Stimulated activated naive CD8-positive, alpha-beta T cell treated with anti-CD3 and anti-CD28 coated beads, Interleukin-15, amount 100 ng/mL, for 72 hours (primary cell): ENCODE measurements around the gene PLPP3.

Experiments used
- ATAC-seq: fragments of 150-1000 bp; cut with Tn5 transposase; 2 replicates; pipeline ENCODE4 v1.10.0; 2021; ENCODE audit warnings: mild to moderate bottlenecking, moderate library complexity
- DNase-seq, 2 donors: peaks; one replicate each; pipeline ENCODE4 v3.0.0; 2021 to 2022
- H3K27ac Mint-ChIP-seq, 2 donors: one replicate each; pipeline ENCODE4 v1.8.0; 2022; ENCODE audit warnings: mild to moderate bottlenecking in 2 of 2, mixed read lengths in 2 of 2, moderate library complexity in 2 of 2
- H3K27me3 Mint-ChIP-seq: one replicate; pipeline ENCODE4 v1.8.0; 2022; ENCODE audit warnings: mixed read lengths
- H3K4me1 Mint-ChIP-seq: one replicate; pipeline ENCODE4 v1.8.0; 2022; ENCODE audit warnings: mild to moderate bottlenecking, mixed read lengths
- H3K4me3 Mint-ChIP-seq, 2 donors: one replicate each; pipeline ENCODE4 v1.8.0; 2022; ENCODE audit warnings: mild to moderate bottlenecking in 2 of 2, mixed read lengths in 2 of 2, moderate library complexity in 1 of 2
- H3K9me3 Mint-ChIP-seq, 2 donors: one replicate each; pipeline ENCODE4 v1.8.0; 2022; ENCODE audit warnings: mixed read lengths in 2 of 2

PLPP3 gene

DNA sequence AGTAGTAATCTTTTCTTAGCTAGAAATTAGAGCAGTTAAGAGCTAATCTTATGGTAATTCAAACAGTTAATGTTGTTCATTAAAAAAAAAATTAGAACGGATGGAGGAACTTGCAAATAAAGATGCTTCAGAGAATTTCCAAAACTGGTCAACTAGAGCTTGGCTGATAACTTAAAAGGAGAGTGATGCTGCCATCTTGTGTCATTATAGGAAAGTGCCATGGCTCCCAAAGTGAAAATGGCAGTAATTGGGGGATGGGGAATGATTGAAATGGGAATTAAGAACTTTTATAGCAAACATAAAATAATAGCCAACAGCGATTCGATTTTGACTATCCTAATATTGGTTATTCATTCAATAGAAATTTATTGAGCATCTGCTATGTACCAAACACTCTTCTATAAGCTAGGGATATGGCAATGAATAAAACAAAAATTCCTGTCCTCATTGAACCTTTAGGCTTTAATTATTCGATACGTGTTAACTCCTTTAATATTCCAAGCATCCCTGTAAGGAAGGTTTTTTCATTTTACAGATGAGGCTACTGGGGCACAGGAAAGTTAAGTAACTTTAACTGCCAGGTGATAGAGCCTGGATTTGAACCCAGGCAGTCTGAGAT lies 5.7 kb upstream of the PLPP3 start:
- no peaks in the 10 kb centered on the region for H3K4me1 Mint-ChIP-seq
- no peak for DNase-seq
- no peak overlapping the region for H3K4me3 Mint-ChIP-seq
- no peak overlapping the region for H3K27ac Mint-ChIP-seq
- peaks cover 0 to 4% of the 10 kb centered on the region in 2 donors for H3K9me3 Mint-ChIP-seq
- peaks cover 14% of the 10 kb centered on the region for H3K27me3 Mint-ChIP-seq
- ATAC-seq = no peak

DNA sequence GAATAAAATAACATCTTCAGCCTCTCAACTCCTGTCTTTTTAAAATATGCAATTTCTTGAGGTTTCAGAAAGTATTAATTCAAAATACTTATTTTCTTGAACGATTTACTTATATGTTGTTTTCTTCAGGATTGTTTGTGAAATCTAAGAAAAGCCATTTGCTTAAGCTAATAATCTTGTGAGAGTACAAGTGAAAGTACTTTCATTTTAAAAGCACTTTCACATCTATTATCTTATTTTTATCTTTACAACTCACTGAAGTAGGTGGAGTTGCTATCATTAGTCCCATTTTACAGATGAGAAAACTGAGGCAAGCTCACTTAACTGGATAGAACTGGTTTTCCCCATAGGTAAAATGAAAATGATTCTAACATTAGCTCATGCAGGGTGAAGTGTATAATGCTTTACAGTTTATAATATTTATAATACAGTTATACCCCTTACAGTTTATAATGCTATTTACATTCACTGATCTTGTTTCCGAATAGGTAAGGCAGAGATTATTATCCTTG lies 4.7 kb upstream of the PLPP3 start:
- peaks cover 6% of the 10 kb centered on the region for H3K4me1 Mint-ChIP-seq
- H3K27ac Mint-ChIP-seq = no peak overlapping the region
- ATAC-seq (no peak), DNase-seq (no peak)
- no peak overlapping the region for H3K4me3 Mint-ChIP-seq
- peaks cover 0 to under 1% of the 10 kb centered on the region in 2 donors for H3K9me3 Mint-ChIP-seq
- H3K27me3 Mint-ChIP-seq = peaks cover 24% of the 10 kb centered on the region

DNA sequence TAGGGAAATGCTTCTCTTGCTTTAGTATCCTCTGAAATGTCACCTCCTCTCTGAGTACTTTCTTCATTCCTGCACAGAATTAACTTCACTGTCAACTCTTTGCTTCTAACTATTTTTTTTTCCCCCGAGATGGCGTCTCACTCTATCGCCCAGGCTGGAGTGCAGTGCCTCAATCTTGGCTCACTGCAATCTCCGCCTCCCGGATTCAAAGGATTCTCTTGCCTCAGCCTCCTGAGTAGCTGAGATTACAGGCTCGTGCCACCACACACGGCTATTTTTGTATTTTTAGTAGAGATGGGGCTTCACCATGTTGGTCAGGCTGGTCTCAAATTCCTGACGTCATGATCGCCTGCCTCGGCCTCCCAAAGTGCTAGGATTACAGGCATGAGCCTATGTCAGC lies 1.4 kb upstream of the PLPP3 start:
- H3K27ac Mint-ChIP-seq = no peak overlapping the region
- DNase-seq = no peak
- H3K9me3 Mint-ChIP-seq = no peaks in the 10 kb centered on the region
- ATAC-seq = no peak
- H3K4me1 Mint-ChIP-seq = peaks cover 15% of the 10 kb centered on the region
- no peak overlapping the region for H3K4me3 Mint-ChIP-seq
- H3K27me3 Mint-ChIP-seq = peaks cover 46% of the 10 kb centered on the region

DNA sequence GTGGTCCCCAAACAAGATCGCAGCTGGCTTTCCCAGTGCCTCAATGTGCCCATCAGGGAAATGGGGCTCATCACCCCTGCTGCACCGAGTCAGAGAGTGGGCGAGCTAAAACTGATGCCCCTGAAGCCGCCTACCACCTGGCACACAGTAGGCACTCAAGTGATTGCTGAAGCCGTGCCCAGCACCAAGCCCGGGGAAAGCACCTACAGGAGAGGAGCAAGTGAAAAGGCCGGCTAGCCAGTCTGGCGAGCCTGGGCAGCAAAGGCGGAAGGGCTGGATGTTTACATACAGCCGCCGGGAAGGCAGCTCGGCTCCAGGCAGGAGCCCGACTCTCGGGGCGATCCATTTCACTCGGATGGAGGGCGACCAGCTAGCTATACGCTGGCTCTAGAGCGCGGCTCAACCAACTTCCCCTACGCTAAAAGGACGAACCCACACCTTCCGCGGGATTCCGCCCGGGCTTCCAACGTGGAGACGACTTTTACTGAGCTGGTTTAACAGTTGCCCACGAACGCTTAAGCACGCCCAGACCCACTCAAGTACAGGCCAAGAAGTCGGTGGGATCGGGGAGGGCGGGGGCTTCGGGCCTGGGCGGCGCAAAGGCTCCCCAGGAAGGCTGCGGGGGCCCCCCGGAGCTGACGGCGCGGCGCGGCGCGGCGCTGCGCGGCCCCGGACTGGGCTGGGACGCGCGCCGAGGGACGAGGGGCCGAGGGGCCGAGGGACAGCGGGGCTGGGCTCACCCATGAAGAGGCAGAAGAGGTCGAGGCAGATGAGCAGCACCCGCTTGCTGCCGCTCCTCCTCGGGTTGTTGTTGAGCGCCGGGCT lies 1.0 kb downstream of the PLPP3 start:
- ATAC-seq (peak; percentile 50), DNase-seq (peak in 1 of 2 donors; percentile 2)
- no peaks in the 10 kb centered on the region for H3K9me3 Mint-ChIP-seq
- H3K27me3 Mint-ChIP-seq = peaks cover 50% of the 10 kb centered on the region
- no peak overlapping the region for H3K27ac Mint-ChIP-seq
- peaks cover 15% of the 10 kb centered on the region for H3K4me1 Mint-ChIP-seq
- peak overlapping the region; percentile 69 to 84 for H3K4me3 Mint-ChIP-seq

DNA sequence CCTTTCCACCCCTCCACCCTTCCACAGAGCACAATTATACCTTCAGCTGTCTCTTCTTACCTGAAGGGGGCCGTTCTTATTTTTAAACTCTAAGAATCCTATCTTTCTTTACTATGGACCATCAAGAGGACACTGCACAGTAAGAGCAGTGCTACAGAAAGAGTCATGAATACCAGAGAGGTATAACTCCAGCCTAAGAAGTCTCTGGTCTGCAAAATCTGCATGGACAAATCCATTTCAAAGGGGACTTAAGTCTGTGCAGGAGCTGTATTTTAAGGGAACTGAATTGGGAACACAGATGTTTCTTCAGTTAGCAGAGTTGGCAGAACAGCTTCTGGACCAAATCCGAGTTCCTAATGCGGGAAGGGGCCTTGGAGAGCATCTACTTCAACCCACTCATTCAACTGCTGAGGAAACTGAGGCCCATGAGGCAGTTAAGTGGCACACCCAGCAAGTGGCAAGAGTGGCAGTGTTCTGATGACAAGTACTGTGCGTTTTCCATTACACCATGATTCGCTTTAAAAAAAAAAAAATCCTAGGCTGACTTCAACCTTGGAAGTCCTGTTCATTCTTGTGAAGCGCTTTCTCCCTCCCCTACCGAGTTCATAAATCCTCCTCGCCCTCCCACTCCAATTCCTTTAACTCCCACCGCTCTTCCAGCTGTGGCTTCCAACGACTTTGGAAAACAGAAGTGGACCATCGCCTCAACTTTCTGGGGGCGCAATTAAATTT lies 1.8 kb downstream of the PLPP3 start:
- Mint-ChIP-seq H3K27ac (no peak overlapping the region), H3K4me1 (peaks cover 15% of the 10 kb centered on the region), H3K9me3 (no peaks in the 10 kb centered on the region), H3K4me3 (peak overlapping the region in 1 of 2 donors; percentile 77), H3K27me3 (peaks cover 58% of the 10 kb centered on the region)
- no peak for ATAC-seq
- no peak for DNase-seq

DNA sequence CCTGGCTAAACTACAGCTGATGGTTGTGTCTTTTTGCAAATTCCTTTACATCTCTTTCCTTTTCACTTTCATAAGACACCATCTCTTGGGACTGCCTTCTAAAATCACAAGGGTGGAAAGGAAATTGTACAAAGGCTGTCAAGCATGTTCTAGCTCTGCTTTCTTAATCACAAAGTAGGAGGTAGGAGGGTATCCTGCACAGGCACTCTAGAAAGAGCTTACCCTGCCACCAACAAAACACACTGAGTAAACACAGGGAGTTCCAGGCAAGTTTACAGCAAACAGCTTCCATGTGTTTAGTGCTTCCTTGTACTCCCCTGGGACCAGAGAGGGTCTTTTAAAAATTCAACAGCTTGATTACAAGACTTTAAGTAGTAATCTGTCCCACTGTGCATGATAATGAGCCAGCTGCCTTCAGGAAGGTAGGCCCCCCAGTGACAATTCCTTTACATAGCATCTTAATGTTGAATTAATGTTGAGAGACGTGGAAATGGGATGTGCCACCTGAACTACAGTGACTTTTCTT lies 2.4 kb downstream of the PLPP3 start:
- Mint-ChIP-seq H3K4me3 (no peak overlapping the region), H3K9me3 (no peaks in the 10 kb centered on the region), H3K27me3 (peaks cover 58% of the 10 kb centered on the region), H3K27ac (no peak overlapping the region), H3K4me1 (peaks cover 15% of the 10 kb centered on the region)
- no peak for DNase-seq
- ATAC-seq = no peak

DNA sequence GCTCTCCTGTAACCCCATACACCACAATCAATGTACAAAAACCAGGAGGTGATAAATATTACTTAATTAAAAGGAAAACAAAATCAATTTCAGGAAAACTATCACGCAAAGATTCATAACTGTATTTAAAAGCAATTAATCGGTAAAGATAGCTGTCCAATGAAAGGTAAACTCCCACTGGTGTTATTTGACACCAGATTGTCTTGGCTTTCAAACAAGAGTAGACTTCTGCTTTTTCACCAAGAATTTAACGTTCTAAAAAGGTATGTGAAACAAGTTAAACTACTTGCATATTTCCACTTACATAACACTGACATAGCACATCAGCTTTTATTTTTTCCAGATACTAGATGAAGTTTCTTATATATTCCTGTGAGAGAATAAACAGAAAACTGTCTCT lies 3.5 kb downstream of the PLPP3 start:
- Mint-ChIP-seq H3K27me3 (peaks cover 52% of the 10 kb centered on the region), H3K4me1 (peaks cover 15% of the 10 kb centered on the region), H3K4me3 (no peak overlapping the region)

DNA sequence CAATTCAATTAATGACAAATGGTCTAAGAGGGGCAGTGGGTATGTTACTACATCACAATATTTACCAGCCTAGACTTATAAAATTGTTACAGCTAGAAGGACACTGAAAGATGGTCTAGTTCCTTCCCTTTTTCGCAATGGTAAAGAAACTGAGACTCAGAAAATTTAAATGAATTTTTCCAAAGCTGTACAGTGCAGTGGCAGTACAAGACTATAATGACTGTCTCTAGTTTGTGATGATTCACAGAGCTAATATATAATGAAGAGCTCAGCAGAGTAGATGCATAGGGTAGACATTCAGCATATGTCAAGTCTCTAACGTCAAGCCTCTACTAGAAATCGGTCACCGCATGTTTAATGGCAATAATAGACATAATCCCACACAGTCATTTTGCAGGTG lies 4.6 kb downstream of the PLPP3 start:
- DNase-seq = no peak
- H3K4me1 Mint-ChIP-seq = peaks cover 15% of the 10 kb centered on the region
- no peak for ATAC-seq
- H3K27ac Mint-ChIP-seq = no peak overlapping the region
- H3K27me3 Mint-ChIP-seq = peaks cover 42% of the 10 kb centered on the region
- no peak overlapping the region for H3K4me3 Mint-ChIP-seq
- H3K9me3 Mint-ChIP-seq = no peaks in the 10 kb centered on the region

More for the DNA sequence above, 3.5 kb downstream of the PLPP3 start:
- Mint-ChIP-seq H3K9me3 (no peaks in the 10 kb centered on the region), H3K27ac (no peak overlapping the region)
- no peak for DNase-seq
- ATAC-seq = no peak

DNA sequence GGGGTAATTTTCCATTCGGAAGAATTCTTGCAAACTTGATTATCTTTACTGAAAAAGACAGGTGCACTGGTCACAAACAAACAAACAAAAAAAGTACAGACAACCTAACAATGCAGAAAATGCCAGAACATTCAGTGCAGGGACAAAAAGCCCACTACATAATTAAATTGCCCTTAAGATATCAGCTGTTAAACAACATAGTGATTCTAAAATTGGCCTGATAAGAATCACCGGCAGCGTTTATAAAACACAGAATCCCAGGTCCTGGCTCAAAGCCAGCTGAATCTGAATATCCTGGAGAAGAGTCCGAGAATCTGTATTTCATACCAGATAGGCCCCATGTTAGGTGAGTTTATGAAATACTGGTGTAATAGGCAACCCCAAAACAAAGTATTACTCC lies 6.1 kb downstream of the PLPP3 start:
- peaks cover 5% of the 10 kb centered on the region for H3K4me1 Mint-ChIP-seq
- no peaks in the 10 kb centered on the region for H3K9me3 Mint-ChIP-seq
- ATAC-seq = no peak

DNA sequence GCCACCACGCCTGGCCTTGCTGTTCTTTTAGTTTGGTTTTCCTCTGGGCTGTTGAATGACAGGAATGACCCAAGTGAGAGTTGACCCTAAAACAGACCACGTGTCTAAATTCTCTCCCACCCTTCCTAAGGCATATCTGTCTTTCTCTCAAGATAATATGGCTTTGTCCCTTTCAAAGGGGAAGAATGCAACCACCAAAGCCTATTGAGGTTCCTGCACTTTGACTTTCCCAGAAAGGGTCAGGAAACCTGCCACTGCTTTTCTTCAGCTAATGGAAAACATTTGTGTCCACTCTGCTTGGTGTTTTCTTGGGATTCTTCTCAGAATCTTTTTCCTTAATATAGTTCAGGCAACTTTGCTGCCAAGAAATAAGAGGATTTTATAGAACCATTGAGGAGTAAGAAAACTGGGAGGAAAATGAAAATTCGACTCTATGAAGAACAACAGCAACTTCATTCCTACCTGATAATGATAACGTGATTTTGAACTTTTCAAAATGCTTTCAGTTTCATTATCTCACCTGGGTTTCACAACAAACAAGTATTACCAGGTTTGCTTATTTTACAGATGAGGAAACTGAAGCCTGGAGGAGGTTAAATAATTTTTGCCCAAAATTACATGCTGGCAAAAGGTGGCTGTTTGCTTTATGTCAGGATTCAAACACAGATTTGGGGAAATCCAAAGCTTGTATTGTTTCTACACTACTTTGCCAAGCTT lies 6.9 kb downstream of the PLPP3 start:
- no peak for DNase-seq
- H3K4me1 Mint-ChIP-seq = no peaks in the 10 kb centered on the region
- no peak overlapping the region for H3K4me3 Mint-ChIP-seq
- no peaks in the 10 kb centered on the region for H3K9me3 Mint-ChIP-seq
- ATAC-seq = no peak
- no peak overlapping the region for H3K27ac Mint-ChIP-seq
- H3K27me3 Mint-ChIP-seq = peaks cover 19% of the 10 kb centered on the region

More for the DNA sequence above, 6.1 kb downstream of the PLPP3 start:
- Mint-ChIP-seq H3K4me3 (no peak overlapping the region), H3K27ac (no peak overlapping the region), H3K27me3 (peaks cover 27% of the 10 kb centered on the region)
- no peak for DNase-seq

DNA sequence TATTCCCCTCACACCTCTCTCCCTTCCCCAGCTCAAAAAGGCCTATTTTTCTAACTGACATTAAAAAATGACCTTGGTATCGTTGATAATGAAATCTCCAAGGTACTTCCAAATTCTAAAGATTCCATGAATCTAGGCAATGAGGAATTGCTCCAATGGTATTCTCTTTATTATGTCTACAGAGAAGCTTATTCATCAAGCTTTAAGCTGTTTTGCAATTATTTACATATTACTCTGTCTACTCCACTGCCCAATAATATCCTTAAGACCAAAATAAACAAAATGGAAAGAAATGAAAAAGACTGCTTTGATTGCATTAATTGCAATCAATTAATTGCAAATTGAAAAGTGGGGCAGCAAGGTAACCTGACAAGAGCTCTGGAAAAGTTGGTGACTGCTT lies 7.9 kb downstream of the PLPP3 start:
- peaks cover 12% of the 10 kb centered on the region for H3K27me3 Mint-ChIP-seq
- no peak overlapping the region for H3K27ac Mint-ChIP-seq
- ATAC-seq (no peak), DNase-seq (no peak)
- no peak overlapping the region for H3K4me3 Mint-ChIP-seq
- no peaks in the 10 kb centered on the region for H3K4me1 Mint-ChIP-seq
- no peaks in the 10 kb centered on the region for H3K9me3 Mint-ChIP-seq

DNA sequence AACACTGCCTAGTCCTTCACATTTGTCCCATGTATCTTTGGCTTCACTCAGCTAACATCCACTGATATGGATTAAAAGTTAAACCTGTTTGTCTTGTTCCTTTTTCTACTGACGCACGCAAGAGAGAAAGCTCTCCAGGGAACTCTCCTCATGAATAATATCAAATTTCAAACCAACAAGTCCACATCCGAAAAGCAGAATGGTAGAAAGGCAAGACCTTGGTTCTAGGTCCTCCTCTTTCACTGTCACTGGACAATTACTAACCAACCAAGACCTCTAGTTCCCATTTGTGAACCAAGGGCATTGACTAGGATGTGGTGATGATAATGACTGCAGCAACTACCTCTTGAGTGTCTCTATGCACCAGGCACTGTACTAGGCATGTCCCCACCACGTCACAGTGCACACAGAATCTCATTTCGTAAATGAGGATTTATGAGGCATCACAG lies 8.4 kb downstream of the PLPP3 start:
- no peak for DNase-seq
- H3K27ac Mint-ChIP-seq = no peak overlapping the region
- no peak for ATAC-seq
- H3K4me1 Mint-ChIP-seq = no peaks in the 10 kb centered on the region
- H3K4me3 Mint-ChIP-seq = no peak overlapping the region
- H3K9me3 Mint-ChIP-seq = no peaks in the 10 kb centered on the region
- peaks cover 12% of the 10 kb centered on the region for H3K27me3 Mint-ChIP-seq

DNA sequence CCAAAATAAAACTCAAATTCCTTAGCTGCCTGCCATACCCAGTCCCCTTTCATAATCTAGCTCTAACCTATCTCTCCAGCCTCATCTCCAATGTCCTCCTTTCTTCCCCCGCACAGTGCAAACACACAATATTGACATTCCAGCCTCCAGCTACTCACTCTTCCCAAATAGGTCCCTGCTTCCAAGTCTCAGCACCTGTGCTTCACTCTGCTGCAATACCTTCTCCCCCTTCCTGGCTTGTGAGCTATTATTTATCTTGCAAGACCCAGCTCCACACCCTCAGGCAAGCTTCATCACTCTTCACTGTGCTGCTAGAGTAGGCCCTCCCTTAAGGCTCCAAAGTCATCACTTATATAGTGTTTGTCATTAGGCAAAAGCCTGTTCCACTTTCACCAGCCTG lies 9.7 kb downstream of the PLPP3 start:
- no peaks in the 10 kb centered on the region for H3K9me3 Mint-ChIP-seq
- no peak overlapping the region for H3K4me3 Mint-ChIP-seq
- DNase-seq = no peak
- no peaks in the 10 kb centered on the region for H3K4me1 Mint-ChIP-seq
- H3K27ac Mint-ChIP-seq = no peak overlapping the region
- ATAC-seq = no peak
- peaks cover 12% of the 10 kb centered on the region for H3K27me3 Mint-ChIP-seq

DNA sequence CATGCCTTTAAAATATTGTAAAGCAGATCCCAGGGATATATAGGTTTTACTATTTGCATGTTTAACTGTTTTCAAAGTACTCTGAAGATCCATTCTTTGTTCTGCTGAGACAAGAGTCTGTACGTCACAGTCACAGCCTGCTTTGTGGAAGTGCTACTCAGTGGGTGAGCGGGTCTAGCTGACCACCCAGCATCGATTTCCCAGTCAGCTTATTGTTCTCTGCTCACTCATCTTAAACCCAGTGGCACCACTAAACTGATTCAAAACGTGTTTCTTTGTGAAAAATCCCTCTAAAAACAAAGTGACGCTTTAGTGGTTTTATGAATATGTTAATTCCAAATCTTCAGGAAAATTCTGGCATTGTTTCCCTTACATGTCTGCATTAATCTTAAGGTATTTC lies 12.4 kb downstream of the PLPP3 start:
- ATAC-seq (no peak), DNase-seq (no peak)
- Mint-ChIP-seq H3K4me3 (no peak overlapping the region), H3K9me3 (no peaks in the 10 kb centered on the region), H3K4me1 (no peaks in the 10 kb centered on the region), H3K27me3 (no peaks in the 10 kb centered on the region), H3K27ac (no peak overlapping the region)

DNA sequence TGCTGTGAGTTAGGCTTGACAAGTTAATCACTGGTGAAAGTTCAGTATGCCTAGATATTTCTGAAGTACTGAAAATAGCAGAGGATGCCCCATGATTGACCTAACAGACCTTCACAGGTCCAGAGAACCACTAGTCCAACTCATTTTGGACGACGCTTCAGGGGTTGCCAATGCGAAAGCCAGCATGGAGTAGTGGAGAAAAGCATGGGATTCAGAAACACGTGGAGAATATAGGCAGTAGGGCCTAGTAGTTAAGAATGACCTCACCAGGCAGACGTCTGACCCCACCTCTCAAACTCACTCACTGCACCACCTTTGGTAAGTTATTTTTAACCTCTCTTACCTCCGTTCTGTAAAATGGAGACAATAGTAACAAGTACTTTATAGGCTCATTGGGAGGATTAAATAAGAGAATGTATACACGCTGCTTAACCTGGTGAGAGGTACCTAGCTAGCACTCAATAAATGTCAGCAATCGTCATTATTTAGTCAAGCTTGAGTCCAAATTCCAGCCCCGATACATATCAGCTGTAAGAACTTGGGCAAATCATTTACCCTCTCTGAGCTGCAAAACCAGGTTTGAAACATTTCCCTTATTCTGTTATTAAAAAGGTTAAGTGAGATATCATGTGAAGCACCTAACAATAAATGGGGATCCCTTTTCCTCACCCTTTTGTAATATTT lies 13.2 kb downstream of the PLPP3 start:
- no peak overlapping the region for H3K4me3 Mint-ChIP-seq
- no peaks in the 10 kb centered on the region for H3K27me3 Mint-ChIP-seq
- DNase-seq (no peak), ATAC-seq (no peak)
- no peaks in the 10 kb centered on the region for H3K9me3 Mint-ChIP-seq
- no peak overlapping the region for H3K27ac Mint-ChIP-seq
- no peaks in the 10 kb centered on the region for H3K4me1 Mint-ChIP-seq
